GM19043 (cell line): ENCODE results near the gene NKD2.
"Not testable (repeated sequence)": the region's sequence is repeated elsewhere in the genome, so short reads cannot be mapped to it uniquely, and the experiment has no call there.

Experiments
- ATAC-seq: cut with Tn5 transposase; IDR thresholded peaks from one replicate; pipeline ENCODE4 v1.9.1; 2021; ENCODE audit warnings: low read depth; ENCODE audit not compliant: unreplicated experiment

NKD2 gene

GRCh38 chr5:999724-1000123 lies 8.9 kb upstream of the NKD2 start:
- no peak for ATAC-seq

GRCh38 chr5:1000329-1000728 lies 8.3 kb upstream of the NKD2 start:
- no peak for ATAC-seq

GRCh38 chr5:1000831-1001230 lies 7.8 kb upstream of the NKD2 start:
- ATAC-seq: not testable (repeated sequence)

GRCh38 chr5:1001406-1002270 lies 7.0 kb upstream of the NKD2 start:
- no peak for ATAC-seq

GRCh38 chr5:1002271-1002546 lies 6.4 kb upstream of the NKD2 start:
- no peak for ATAC-seq

- ATAC-seq: no peak
These were observed 5.8 kb upstream of the NKD2 start for GRCh38 chr5:1002836-1003235.

GRCh38 chr5:1003296-1003937 lies 5.2 kb upstream of the NKD2 start:
- no peak for ATAC-seq

- ATAC-seq: no peak
These were observed 3.9 kb upstream of the NKD2 start for GRCh38 chr5:1004461-1005248.

GRCh38 chr5:1005249-1005851 lies 3.3 kb upstream of the NKD2 start:
- no peak for ATAC-seq

- ATAC-seq: no peak
These were observed 2.5 kb upstream of the NKD2 start for GRCh38 chr5:1005904-1006655.

- ATAC-seq: no peak
These were observed 1.9 kb upstream of the NKD2 start for GRCh38 chr5:1006656-1007071.

GRCh38 chr5:1007221-1007680 lies 1.4 kb upstream of the NKD2 start:
- ATAC-seq: no peak

GRCh38 chr5:1007681-1008450 lies 736 bp upstream of the NKD2 start:
- ATAC-seq: no peak

GRCh38 chr5:1009359-1010180 lies 968 bp downstream of the NKD2 start:
- ATAC-seq: no peak

GRCh38 chr5:1010181-1010510 lies 1.5 kb downstream of the NKD2 start:
- ATAC-seq: no peak

GRCh38 chr5:1010641-1011046 lies 2.0 kb downstream of the NKD2 start:
- ATAC-seq: no peak

- no peak for ATAC-seq
These were observed 2.6 kb downstream of the NKD2 start for GRCh38 chr5:1011226-1011631.

- no peak for ATAC-seq
These were observed 3.2 kb downstream of the NKD2 start for GRCh38 chr5:1011741-1012312.
